HepG2 (cell line): Measurements from ENCODE around the gene SRD5A1. TPM values are rescaled to one million over a fixed set of nuclear protein-coding genes. Genes with fewer than 3 reads are reported as not detected.

ENCODE experiments used
- ATAC-seq: fragments of 200-7000 bp; cut with Tn5 transposase; 3 replicates; pipeline ENCODE4 v1.9.1; 2020; ENCODE audit warnings: mild to moderate bottlenecking, moderate library complexity
- BruUV-seq: library from RNA; stranded (reverse); fragments of 400-500 nt; replicated peaks from 2 replicates; lab custom pipeline; 2021; lab: Mats Ljungman, UMichigan
- CTCF ChIA-PET: fragments of 300-600 bp; formaldehyde crosslinking; extraction: SDS; loops from one replicate; lab custom pipeline; 2021; ENCODE audit warnings: low total read pairs, inconsistent platforms, low intra/inter-chr PET ratio; lab: Yijun Ruan, JAX
- POLR2A ChIA-PET: fragments of 350-600 bp; sonication (Branson Sonifier 250); formaldehyde crosslinking; loops from one replicate; lab custom pipeline; 2020; ENCODE audit warnings: antibody characterized with exemption, inconsistent platforms; lab: Yijun Ruan, JAX
- DNase-seq: peaks from one replicate; pipeline ENCODE4 v3.0.0-alpha.2; 2015; ENCODE audit warnings: low spot score
- FAIRE-seq: peaks from 3 replicates; lab custom pipeline; 2011; peaks lifted over from hg19 to GRCh38; lab: Jason Lieb, UNC
- H2AFZ ChIP-seq: one replicate; pipeline ENCODE4 v1.6.1; 2011; ENCODE audit warnings: low read length, inconsistent platforms
- H3K27ac ChIP-seq: fragments of 300-600 bp; 3 replicates; pipeline ENCODE4 v1.8.0; 2011; ENCODE audit warnings: mixed run types, mild to moderate bottlenecking, mixed read lengths, low read length, inconsistent platforms; ENCODE audit not compliant: insufficient read depth; ENCODE audit errors: extremely low read length
- H3K27me3 ChIP-seq, 2 experiments: fragments of 200-600 bp in 1 of 2; 2 replicates in 1 of 2; 3 replicates in 1 of 2; pipeline versions ENCODE4 v1.6.0 to v1.8.0; 2011; ENCODE audit warnings: low read length in 2 of 2, mild to moderate bottlenecking in 2 of 2, moderate library complexity in 2 of 2, inconsistent platforms in 1 of 2; ENCODE audit not compliant: insufficient read depth in 2 of 2, control insufficient read depth in 1 of 2
- H3K36me3 ChIP-seq, 2 experiments: fragments of 200-600 bp in 1 of 2; replicated peaks in 1 of 2; 2 replicates in 1 of 2; 3 replicates in 1 of 2; pipeline versions ENCODE4 v1.5.1 to v1.8.0; 2011; ENCODE audit warnings: low read length in 2 of 2, inconsistent platforms in 1 of 2; ENCODE audit not compliant: insufficient read depth in 2 of 2, control insufficient read depth in 1 of 2
- H3K4me1 ChIP-seq: 2 replicates; pipeline ENCODE4 v1.5.1; 2012; ENCODE audit warnings: low read length, inconsistent platforms; ENCODE audit not compliant: insufficient read depth
- H3K4me2 ChIP-seq: 2 replicates; pipeline ENCODE4 v1.6.0; 2011; ENCODE audit warnings: low read depth, low read length, inconsistent platforms
- H3K4me3 ChIP-seq, 3 experiments: fragments of 200-600 bp in 1 of 3; sonication (generic), shearing (Covaris generic) in 1 of 3; replicated peaks in 1 of 3; 2 replicates each; pipeline ENCODE4 v1.5.1; 2011 to 2016; ENCODE audit warnings: low read length in 3 of 3, inconsistent platforms in 2 of 3, low read depth in 2 of 3, mild to moderate bottlenecking in 2 of 3, control low read depth in 1 of 3, mixed read lengths in 1 of 3; ENCODE audit not compliant: insufficient read depth in 1 of 3
- H3K79me2 ChIP-seq: one replicate; pipeline ENCODE4 v1.6.1; 2011; ENCODE audit warnings: low read length, inconsistent platforms; ENCODE audit not compliant: insufficient read depth
- H3K9ac ChIP-seq: 2 replicates; pipeline ENCODE4 v1.6.0; 2011; ENCODE audit warnings: mild to moderate bottlenecking, low read depth, low read length, inconsistent platforms; ENCODE audit not compliant: insufficient read depth
- H3K9me3 ChIP-seq: 2 replicates; pipeline ENCODE4 v1.5.1; 2012; ENCODE audit warnings: mild to moderate bottlenecking, low read length
- H4K20me1 ChIP-seq: 2 replicates; pipeline ENCODE4 v1.6.0; 2011; ENCODE audit warnings: inconsistent platforms, mild to moderate bottlenecking, low read length, moderate library complexity; ENCODE audit not compliant: insufficient read depth
- ARNTL ChIP-seq: sonication (generic); formaldehyde crosslinking; IDR thresholded peaks from 2 replicates; pipeline ENCODE4 v1.4.0; 2020; ENCODE audit warnings: mild to moderate bottlenecking, missing genetic modification reagents
- JDP2 ChIP-seq: sonication (generic); formaldehyde crosslinking; IDR thresholded peaks from 2 replicates; pipeline ENCODE4 v1.8.1; 2022; ENCODE audit warnings: missing genetic modification reagents, borderline replicate concordance
- KMT2B ChIP-seq: IDR thresholded peaks from 2 replicates; pipeline ENCODE4 v1.6.1; 2016; ENCODE audit warnings: missing genetic modification reagents, missing compliant biosample characterization
- MBD4 ChIP-seq: IDR thresholded peaks from 2 replicates; pipeline ENCODE4 v1.6.1; 2012; ENCODE audit warnings: low read length, inconsistent platforms, borderline replicate concordance
- NCOR1 ChIP-seq: fragments of 200-600 bp; sonication (generic); IDR thresholded peaks from 2 replicates; pipeline ENCODE4 v1.7.0; 2017; ENCODE audit warnings: antibody characterized with exemption, low read length, borderline replicate concordance
- TFAP4 ChIP-seq: sonication (generic); IDR thresholded peaks from 2 replicates; pipeline ENCODE4 v1.6.1; 2016; ENCODE audit warnings: low read depth, borderline replicate concordance
- ZNF263 ChIP-seq: sonication (generic); formaldehyde crosslinking; IDR thresholded peaks from 2 replicates; pipeline ENCODE4 v1.4.0; 2020; ENCODE audit warnings: missing genetic modification reagents
- ZNF280D ChIP-seq: sonication (generic); formaldehyde crosslinking; IDR thresholded peaks from 2 replicates; pipeline ENCODE4 v1.5.1; 2020; ENCODE audit warnings: mild to moderate bottlenecking, missing genetic modification reagents
- ZNF580 ChIP-seq: IDR thresholded peaks from 2 replicates; pipeline ENCODE4 v1.6.1; 2016; ENCODE audit warnings: low read depth, borderline replicate concordance
- ZNF691 ChIP-seq: sonication (generic); formaldehyde crosslinking; IDR thresholded peaks from 2 replicates; pipeline ENCODE4 v1.4.0; 2020; ENCODE audit warnings: missing genetic modification reagents, low read depth, mild to moderate bottlenecking, borderline replicate concordance
- ZNF704 ChIP-seq: sonication (generic); formaldehyde crosslinking; IDR thresholded peaks from 2 replicates; pipeline ENCODE4 v1.8.1; 2023; ENCODE audit warnings: mild to moderate bottlenecking, inconsistent platforms, moderate library complexity, missing genetic modification reagents, borderline replicate concordance
- ZSCAN31 ChIP-seq: sonication (generic); formaldehyde crosslinking; IDR thresholded peaks from 2 replicates; pipeline ENCODE4 v1.5.0; 2020; ENCODE audit warnings: low read depth, mild to moderate bottlenecking, missing genetic modification reagents
- WGBS: methylation state at CpG from one replicate; pipeline ENCODE4 v1.1.6; 2017; ENCODE audit warnings: low lambda C conversion rate; 5-methylcytosine and 5-hydroxymethylcytosine counted together
- in situ Hi-C: cut with HindIII; loops from 2 replicates; pipeline ENCODE4 v1.10.0; 2017; ENCODE audit warnings: low pct_unique_long_range_greater_than_20kb; ENCODE audit not compliant: extremely low pct_ligation_motif_present
- intact Hi-C: fragments of 100-400 bp; cut with micrococcal nuclease; formaldehyde crosslinking; loops from one replicate; pipeline ENCODE4 v1.10.0; 2022; ENCODE audit not compliant: unreplicated experiment
- polyA plus RNA-seq, 8 experiments: library from polyadenylated mRNA; depleted of rRNA in 3 of 8; stranded (reverse) in 7 of 8; unstranded in 1 of 8; fragments of >200 nt; fragmentation: Illumina TruSeq in 4 of 8; extraction: Trizol in 4 of 8; gene quantifications; 2 replicates each; pipeline versions ENCODE4 v1.2.1 to v1.2.3, GENCODE V29; 2011 to 2016; ENCODE audit warnings: low read depth in 4 of 8, missing spikeins in 1 of 8, mixed read lengths in 1 of 8; ENCODE audit not compliant: insufficient read depth in 1 of 8
- total RNA-seq, 5 experiments: library from RNA; depleted of rRNA; stranded (reverse); fragments of >200 nt; fragmentation: Illumina TruSeq; extraction: Trizol; gene quantifications; 2 replicates each; pipeline ENCODE4 v1.2.3, GENCODE V29; 2016; ENCODE audit warnings: low read depth in 1 of 5

The SRD5A1 gene
- total and polyA plus RNA-seq, 2 of the 13 experiments (the other 11 are each of a cell fraction or from before 2014, with no cell fraction given) = 6.1 to 9.9 TPM

GRCh38 chr5:6718161-6718681, 85.0 kb downstream of the SRD5A1 start:
- Histone ChIP-seq H3K4me2 (0 out of 2 replicates have a peak overlapping the region, but pooled peaks have one; percentile 92), H3K36me3 (peaks cover 3 to 35% of the 10 kb centered on the region in 2 experiments; a peak in 4 of 5 replicates), H3K9me3 (no peaks in the 10 kb centered on the region), H3K27me3 (no peaks in the 10 kb centered on the region), H3K9ac (no peak overlapping the region), H3K79me2 (peaks cover 88% of the 10 kb centered on the region), H3K4me3 (no peak overlapping the region), H3K4me1 (peaks cover 56% of the 10 kb centered on the region), H4K20me1 (peaks cover 81% of the 10 kb centered on the region), H2AFZ (no peak overlapping the region), H3K27ac (no peak overlapping the region)
- WGBS = 92% methylated on average over 13 of the region's 14 CpGs
- BruUV-seq = no TSS peak
- ATAC-seq (no peak), DNase-seq (no peak), FAIRE-seq (no peak)
- TF ChIP-seq MBD4 (no peak), NCOR1 (no peak), ARNTL (no peak), ZNF691 (CRISPR knock-in tag) (no peak), ZNF580 (CRISPR knock-in tag) (no peak), ZSCAN31 (CRISPR knock-in tag) (no peak), ZNF263 (CRISPR knock-in tag) (no peak), TFAP4 (no peak), ZNF704 (no peak), JDP2 (no peak), KMT2B (no peak), ZNF280D (CRISPR knock-in tag) (no peak)
- ChIA-PET POLR2A (no interaction called here), CTCF (no interaction called here)
- intact Hi-C loops (no loop called here), in situ Hi-C loops (no loop called here)
